Stimulated activated CD4-positive, alpha-beta T cell treated with anti-CD3 and anti-CD28 coated beads, TNF-alpha, amount 100 ng/mL, for 4 hours (primary cell): ENCODE measurements around the gene KNCN.

Experiments used
- DNase-seq, 3 experiments: peaks; one replicate each; pipeline ENCODE4 v3.0.0-alpha.2; 2020; ENCODE audit warnings: low read depth in 3 of 3

KNCN gene

DNA sequence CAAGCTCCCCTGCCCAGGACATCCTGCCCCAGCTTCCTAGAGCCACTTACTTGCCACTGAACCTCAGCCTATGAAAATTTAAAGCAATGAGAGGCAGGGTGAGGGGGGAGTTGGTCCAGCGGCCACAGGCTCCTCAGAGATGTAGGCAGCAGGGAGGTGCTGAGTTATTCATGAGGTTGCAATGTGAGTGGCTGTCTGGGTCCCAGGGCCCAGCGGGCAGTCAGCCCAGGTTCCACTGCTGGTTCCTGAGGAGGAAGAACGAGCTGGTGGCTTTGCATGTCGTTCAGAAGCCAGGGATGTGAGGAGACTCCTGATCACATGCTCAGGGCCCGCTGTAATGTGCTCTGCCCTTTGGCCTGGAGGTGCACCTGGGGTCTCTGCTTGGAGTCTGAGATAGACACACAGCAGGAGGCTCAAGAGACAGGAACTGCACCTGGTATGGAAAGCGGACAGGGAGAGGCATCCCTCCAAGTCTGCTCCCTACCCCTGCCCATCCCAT, at the start of gene KNCN:
Gene KNCN (minus strand): TSS at position 51 of the 499 bp plus-strand sequence. CDS start 432 bp downstream, outside the sequence.
- no peak for DNase-seq

DNA sequence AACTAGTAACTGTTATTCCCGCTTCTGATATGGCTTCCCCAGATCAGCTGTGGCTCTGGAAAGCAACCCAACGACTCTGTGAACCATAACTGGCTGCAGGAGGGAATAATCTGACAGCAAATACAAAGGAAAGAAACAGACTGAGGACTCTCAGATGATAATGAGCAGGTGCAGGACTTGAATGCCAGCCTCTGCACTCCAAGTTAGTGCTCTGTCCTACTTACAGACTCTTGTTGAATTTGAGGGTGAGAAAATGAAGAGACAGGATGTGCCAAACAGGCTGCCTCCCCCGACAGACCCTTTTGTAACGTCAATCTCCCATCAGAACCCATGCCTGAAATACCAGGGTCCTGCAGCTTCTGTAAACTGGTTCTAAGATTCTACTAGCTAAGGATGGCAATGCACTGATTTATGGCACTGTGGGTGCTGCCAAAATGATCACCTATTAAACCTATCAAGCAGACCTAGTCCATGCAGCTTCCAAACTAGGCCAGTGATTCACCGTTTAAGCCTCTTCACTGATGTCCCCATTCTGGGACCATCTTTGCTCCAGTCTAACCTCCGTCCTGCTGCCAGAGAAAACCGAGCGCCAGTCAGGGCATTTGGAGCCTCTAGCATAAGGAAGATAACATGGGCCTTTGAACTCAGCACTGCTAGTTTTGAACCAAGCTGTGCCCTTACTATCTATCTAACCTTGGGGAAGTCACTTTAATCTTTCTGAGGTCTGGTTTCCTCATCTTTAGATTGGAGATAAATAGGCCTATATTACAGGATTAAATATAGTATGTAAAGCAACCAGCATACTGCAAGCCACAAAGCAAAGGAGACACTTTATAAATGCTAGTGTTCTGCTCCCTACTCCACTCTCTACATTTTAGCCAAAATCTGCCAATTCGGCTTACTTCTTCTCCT, 47.9 kb upstream of the KNCN start:
- no peak for DNase-seq

DNA sequence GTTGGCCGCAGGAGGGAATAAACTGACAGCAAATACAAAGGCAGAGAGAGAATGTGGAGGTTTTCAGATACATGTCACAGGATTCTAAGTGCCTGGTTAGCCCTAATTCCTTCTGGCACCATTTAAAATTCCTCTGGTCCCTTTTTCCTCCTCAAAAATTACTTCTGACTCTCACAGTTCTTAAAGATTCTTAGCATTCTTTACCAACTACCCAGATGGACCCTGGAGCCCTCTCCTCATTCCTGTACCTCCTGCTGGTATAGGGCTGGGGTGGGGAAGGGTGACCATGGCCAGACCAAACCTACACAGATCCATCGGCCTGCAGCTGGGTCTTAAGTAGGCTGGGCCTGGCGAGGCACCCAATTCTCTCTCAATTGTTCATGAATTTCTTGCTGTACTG, 45.4 kb upstream of the KNCN start:
- DNase-seq: no peak

DNA sequence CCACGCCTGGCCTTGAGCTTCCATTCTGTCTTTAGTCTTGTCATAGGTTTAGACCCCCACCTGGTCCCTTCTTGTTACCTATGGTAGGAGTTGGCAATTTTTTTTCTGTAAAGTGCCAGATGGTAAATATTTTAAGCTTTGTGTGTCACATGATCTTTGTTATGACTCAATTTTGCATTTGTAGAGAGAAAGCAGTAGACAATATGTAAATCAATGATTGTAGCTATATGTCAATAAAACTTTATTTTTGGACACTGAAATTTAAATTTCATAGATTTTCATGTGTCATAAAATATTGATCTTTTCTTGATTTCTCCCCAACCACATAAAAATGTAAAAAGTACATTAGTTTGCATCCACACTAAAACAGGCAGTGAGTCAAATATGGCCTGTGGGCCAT, 44.6 kb upstream of the KNCN start:
- DNase-seq: no peak

DNA sequence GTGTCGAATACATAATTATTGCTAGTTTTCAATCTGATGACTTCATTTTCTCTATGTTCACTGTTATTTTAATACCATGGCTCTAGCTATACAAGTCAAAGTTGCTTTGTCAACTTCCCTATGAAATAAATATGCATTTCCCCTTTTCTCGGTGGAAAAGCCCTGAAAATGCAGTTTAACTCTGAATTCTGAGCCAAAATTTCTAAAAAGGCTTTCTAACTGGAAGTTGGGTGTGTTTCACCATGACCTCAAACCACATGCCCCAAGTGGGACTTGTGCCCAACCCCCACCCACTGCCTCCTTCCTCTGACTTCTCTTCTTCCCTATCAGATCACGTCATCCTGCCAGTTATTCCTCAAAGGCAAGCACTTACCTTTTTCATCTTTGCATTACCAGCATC, 43.7 kb upstream of the KNCN start:
- no peak for DNase-seq

DNA sequence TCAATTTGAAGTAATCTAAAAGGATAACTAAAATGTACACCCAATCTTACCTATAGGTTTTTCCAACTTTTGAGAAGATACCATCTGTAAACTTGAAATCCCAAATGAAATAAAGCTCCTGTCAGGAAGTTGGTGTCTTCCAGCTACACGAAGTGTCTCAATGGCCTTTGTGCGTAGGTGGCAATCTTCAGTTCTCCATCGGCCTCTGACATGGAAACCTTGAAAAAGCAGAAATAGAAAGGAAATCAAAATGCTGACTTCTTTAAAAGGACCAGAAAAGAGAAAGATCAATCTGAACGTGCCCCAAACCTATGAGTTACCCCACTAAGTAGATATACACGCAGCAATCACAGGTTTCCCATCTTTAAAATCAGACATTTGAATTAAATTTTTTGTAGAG, 42.6 kb upstream of the KNCN start:
- no peak for DNase-seq

DNA sequence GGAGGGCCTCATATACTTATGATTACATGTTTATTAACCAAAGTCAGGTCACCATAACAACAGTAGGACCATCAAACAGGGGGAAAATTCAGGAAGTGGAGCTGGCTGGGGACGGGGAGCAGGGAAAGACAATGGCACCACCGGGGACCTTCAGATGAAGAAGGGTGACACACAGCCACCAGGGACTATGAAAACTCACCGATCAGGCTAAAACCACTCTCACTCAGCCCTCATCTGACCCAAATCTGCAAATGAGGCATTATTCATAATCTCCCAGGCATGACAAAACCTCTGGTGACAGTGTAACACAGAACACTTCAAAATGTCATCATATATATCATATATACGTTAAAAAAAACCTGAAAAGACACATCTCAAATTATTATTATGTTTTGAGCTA, 41.4 kb upstream of the KNCN start:
- DNase-seq: no peak

DNA sequence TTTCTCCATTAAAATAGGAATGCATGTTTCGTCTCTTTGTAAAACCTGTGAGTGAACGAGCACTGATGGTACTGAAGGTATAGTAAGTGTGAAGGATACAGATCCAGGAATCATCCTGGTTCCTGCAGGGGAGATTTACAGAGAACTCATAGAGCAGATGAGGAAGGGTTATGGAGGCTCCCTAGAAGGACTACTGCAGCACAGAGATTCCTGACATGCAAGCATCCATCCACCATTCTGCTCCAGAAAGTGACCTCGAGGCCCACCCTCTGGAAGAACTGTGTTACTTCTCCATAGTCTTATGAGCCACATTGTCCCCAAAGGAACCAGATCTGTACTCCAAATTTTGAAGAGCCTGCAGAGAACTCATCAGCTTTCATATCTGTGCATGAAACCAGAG, 38.1 kb upstream of the KNCN start:
- DNase-seq: no peak

DNA sequence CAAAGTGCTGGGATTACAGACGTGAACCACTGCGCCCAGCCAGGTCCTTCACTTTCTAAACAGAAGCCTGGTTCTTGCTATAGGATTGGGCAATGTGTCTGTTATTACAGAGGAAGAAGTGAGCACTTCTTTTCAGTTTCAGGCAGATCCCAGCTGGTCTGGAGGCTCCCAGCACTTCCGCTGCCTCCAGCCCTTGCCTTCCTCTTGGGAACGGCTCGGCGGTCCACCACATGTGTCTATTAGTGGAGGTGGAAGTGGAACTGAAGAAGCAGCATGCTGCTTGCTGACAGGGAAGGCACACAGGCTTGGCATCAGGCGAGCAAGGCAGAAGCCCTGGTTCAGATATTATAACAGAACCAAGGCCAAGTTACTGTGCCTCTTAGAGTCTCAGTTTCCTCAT, 35.6 kb upstream of the KNCN start:
- no peak for DNase-seq

DNA sequence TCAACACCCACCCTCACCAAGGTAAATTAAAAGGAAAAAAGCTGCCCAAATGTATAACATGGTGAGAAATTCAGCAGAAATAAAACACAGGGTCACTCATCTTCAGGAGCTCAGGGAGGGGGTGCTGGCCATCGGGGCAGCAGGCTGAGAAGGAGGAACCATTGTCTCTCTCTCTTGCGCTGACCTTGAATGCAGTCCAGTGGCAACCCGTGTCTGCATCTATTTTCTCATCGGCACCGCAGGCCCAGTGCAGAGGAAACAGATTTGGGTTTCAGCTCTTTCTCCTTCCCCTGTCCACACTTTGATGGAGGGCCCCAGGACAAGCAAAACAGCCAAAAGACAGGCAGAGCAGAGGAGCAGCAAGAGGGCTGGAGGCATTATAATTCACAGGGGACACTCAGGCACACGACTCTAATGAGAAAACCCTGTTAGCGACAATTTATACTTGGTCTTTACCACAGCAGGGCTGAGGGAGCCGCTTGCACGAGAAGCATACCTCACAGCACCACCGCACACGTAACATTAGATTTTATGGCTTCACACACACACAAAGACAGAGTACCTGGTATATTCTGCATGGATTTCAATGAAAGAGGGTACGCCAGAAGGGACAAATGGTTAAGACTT, 34.0 kb upstream of the KNCN start:
- no peak for DNase-seq

DNA sequence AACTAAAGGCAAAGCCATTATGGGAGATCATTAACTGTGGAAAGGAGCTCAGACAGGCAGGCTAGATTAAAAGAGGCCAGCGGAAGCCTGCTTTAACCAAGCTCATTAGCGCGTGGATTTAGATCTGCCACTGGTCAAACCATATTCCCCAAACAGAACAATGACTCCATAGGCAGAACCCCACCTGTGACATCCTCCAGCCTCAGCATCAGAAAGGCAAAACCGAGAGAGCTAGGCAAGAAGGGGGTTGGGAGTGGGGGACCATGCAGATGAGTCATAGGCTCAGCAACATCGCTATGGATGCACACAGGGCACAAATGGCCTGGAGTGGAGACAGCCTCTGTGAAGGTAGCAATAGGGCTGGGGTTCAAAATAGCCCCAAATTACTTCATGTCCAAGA, 32.0 kb upstream of the KNCN start:
- no peak for DNase-seq

DNA sequence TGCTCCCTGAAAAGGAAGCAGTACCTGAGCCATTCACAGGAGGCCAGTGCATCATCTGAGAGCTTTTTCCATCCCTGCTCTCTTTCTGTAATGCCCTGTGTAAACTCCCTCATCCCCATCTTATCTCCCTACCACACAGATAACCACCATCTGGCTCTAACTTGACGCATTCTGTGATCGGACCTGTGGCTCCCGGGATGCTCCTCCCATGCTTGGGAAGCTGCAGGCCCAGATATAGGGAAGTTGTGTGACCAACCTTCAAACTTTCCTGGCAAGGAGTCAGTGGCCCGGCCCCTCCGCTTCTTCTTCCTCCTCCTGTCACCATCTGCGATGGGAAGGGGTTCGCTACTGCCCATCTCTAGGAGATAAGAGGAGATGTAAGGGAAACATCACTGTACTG, 31.5 kb upstream of the KNCN start:
- no peak for DNase-seq

DNA sequence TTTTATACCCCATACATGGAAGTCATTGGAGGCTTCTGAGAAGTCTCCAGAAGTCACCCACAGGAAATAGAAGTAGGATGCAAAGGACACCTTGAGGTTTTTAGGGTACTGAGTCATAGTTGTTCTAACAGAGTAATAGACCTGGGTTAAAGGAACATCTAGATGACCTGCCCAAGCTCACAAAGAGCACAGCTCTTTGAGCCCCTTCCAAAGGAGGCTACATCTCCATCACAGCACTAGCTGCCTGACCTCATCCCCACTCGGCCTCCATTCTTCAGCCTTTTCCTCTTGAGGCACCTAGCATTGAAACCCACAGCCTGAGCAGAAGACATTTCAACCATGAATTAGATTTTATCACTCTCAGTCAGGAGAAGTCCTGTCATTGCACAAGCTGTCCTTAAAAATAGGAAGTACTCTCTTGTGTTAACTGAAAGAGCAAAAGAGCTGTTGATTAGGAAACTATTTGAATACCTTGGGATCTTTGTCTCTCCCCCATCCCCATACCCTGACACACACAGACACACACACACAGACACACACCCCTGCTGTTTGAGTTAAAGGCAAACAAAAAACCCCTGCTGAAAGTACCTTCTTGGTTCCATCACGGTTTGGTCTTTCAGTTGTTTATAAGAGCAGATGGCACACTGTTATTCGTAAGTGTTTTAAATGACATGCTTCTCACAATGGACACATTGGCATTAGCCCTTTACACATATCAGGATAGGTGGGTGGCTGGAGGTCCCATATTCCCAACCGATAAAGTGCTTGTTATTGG, 30.4 kb upstream of the KNCN start:
- DNase-seq: no peak

DNA sequence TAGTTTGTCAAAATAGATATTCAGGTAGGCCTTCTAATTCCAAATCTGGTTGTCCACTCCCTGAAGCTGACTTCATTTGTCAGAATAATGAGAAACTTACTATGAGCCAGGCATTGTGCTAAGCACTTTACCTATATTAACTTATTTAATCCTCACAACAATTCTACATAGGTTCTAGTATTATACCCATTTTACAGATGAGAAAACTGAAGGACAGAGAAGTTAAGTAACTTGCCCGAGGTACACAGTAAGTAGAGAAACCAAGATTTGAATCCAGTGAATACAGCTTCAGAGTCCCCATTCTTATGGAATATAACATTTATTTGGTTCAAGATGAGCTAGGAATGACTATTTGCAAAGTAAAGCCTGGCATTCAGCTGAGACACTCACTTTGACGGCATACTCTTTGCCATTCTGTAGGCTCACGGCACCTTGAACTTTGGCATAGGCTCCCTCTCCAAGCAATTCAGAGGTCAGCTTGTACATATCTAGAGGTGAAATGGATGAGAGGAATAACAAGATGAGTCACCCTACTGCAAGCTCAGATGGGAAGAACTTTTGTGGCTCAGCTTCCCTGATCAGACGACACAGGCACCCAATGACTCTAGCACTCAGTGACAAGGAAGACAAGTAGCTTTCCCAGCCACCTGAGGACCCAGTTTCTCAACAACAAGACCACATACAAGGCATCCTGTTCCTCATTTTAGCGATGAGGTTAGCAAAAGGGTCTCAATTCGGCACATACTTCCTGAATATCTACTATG, 28.9 kb upstream of the KNCN start:
- DNase-seq: no peak

DNA sequence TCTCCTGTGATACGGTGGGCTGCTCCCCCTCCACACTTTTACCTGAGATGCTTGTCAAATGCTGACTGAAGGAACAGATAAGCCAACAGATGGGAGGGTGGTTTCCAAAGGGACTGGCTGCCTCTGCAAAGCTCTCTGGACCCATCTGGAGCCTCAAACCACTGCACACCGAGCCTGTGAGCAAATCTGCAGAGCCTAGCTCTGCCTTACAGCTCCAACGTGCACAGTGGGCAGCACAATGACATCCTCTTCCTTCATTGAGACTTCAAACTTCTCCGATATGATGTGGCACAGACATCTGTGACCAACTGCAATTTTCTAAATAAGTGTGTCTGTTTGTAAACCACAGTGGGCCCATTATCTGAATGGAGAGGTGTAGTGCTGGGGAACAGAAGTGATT, 26.2 kb upstream of the KNCN start:
- no peak for DNase-seq

DNA sequence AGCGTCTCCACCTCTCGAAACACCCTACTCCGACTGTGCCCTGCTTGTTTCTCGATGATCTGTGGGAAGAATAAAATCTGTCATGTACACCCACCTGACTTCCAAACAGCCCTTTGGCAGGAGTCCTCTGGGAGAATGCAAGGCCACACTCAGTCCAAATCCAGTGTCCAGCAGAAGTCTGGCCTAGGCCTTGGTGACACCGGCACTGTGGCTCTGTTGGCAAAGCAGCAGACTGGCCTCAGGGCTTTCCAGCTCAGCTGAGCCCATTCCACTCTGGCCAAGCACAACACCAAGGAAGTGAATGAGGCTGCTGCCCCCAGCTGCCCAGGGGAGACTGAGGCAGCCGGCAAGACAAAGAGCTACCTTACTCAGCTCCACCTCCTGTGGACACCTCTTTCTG, 25.1 kb upstream of the KNCN start:
- DNase-seq: no peak

DNA sequence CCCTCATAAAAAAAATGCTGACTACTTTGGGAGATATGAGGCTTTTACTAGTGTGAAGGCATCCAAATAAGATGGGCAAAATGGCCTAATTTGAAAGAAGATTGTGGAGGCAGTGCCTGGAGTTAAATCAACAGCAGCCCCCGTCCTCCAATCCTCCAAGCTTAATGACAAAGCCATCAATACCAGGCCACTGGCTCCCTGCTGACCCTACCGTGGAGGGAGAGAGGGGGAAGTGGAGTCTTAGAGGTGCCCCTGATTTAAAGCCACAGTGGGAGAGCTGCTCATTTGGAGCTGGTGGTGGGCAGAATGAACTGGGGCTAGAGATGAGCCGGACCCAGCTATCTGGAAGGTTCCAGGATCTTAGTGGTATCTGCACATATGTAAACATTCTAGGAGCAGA, 24.3 kb upstream of the KNCN start:
- DNase-seq: no peak

DNA sequence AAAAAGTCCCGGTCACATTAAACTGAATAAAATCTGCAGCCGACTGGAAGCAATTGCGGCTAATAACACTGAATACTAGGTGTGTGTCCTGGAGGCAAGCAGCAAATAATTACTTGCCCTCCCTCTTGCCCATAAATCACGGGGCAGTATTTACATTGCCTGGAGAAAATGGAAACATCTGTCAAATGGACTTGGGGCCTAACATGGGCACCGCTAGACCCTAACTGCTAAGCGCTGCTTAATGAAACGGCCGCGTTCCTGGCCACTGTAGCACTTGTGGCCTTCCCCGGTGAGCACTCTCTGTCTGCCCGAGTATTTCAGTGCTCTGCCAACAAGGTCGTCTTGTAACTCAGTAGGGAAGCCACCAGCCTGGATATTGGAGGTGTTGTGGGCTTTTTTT, 23.9 kb upstream of the KNCN start:
- DNase-seq: no peak

DNA sequence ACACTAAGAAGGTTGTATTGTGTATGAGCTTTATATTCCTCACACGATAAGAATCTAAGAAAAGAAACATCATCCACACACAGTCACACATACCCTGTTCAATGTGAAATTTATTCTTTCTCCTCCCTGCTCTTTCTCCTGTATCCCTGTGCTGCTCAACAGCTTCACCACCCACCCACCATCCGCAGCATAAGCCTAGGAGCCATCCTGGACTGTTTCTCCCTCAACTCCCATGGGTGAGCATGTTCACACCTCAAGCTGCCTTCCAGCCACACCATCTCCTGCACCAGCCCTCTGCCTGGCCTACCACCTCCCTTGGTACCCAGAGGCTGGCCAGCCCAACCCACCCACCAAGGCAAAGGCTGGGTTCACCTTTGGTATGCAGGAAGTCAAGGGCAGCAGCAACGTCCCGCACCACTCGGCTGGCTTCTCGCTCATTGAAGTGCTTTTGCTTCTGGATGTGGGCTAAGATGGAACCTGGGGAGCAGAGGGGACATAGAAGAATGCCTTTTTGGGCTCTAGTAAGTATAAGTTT, 20.3 kb upstream of the KNCN start:
- DNase-seq: no peak

DNA sequence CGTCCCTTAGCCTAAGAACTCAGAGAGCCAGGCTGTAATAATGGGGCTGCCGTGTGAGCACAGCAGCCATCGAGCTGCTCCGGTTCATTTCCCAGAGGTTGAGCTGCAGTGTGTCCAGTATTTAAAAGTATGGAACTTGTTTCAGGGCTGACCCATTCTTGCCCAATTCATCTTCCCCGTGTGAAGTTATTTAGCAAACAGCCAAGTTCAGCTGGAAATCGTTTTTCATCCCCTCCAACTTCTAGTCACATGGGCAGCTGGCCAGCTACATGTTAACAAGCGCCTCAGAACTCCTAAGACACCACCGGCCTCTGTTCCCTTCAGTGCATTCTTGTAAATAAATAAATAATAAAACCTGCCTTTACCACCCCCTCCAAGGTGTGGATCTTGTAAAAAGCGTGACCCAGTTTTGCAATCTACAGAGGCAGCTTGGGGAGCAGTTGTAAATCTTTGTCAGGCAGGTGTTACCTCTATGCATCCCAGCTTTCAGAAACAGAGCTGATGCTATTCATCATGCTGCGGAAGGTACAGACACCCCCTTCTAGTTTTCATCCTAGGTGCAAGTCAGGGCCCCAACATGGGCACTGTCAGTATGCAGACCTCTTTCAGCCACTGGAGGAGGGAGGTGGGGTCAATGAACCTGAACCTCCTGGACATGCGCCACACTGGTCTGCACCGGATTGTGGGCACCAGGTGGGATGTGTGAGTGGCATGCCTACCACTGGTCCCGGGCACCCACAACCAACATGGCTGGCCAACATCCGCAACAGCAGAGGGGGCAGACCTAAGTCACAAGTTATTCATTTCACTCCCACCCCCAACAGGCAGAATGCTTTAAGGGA, 18.7 kb upstream of the KNCN start:
- DNase-seq: no peak

DNA sequence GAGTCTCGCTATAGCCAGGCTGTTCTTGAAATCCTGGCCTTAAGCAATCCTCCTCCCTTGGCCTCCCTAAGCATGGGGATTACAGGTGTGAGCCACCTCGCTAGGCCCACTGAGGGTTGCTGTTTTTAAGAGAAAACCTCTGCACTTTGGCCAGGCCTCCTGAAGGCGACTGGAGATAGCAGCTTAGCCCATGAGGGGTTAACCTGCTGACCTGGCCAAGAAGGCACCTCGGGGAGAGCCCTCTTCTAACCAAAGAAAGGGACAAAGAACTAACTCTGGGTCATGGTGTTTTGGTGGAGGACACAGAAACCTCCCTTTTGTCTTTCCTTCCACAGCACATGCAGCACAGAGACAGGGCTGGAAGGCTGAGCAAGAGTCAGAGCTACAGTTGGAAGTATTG, 17.7 kb upstream of the KNCN start:
- no peak for DNase-seq
